GM18505 (cell line): ENCODE measurements around the gene BCKDK.
A peak's percentile ranks its signal among the peaks of the same experiment; 100 is the strongest.
"Not testable (repeated sequence)": the region's sequence is repeated elsewhere in the genome, so short reads cannot be mapped to it uniquely, and the experiment has no call there.

Experiments used
- ATAC-seq: cut with Tn5 transposase; IDR thresholded peaks from one replicate; pipeline ENCODE4 v1.9.1; 2021; ENCODE audit not compliant: unreplicated experiment
- POLR2A ChIP-seq: IDR thresholded peaks from 4 replicates; pipeline ENCODE4 v1.6.1; 2011; ENCODE audit warnings: borderline replicate concordance; ENCODE audit not compliant: insufficient read depth, insufficient read length; ENCODE audit errors: extremely low read depth

BCKDK gene

GRCh38 chr16:31141489-31142108 is 33.4 kb downstream of the BCKDK start:
- TF ChIP-seq POLR2A = no peak
- ATAC-seq = no peak

DNA sequence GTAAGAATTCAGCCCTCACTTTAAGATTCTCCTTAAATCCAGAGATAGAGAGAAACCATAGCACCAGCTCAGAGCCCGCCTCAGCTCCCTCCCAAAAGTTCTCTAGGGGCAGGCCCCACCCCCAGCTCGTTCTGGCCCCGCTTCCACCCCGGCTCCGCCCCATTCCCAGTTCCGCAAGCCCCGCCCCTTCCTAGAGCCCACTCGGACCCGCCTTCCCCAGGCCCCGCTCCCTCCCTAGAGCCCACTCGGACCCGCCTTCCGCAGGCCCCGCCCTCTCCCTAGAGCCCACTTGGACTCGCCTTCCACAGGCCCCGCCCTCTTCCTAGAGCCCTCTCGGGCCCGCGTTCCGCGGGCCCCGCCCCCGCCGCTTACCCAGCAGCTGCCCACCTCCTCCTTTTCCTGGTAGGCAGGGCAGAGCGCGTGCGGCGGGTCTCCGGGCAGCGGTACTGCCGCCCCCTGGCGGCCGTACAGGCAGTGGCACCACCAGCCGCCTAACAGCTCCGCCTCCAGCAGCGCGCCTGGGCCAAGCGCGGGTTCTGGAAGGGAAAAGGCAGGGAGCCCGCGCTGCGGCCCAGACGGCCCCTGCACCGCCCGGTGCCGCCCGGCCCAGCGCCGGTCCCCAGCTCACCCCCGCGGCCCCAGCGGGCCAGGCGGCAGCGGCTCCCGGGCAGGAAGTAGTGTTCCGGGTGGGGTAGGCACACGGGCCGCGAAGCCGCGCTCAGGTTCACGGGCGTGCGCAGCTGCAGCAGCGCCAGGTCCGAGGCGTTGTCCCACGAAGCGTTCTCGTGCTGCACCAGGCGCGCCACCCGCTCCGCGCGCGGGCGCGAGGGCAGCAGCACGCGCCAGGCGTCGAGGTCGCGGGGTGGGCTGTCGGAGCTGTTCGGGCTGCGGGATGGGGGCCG is 34.2 kb downstream of the BCKDK start:
- peak; percentile 86 for ATAC-seq
- peak; percentile 29 for TF ChIP-seq POLR2A

GRCh38 chr16:31143011-31143693 is 35.0 kb downstream of the BCKDK start:
- TF ChIP-seq POLR2A = no peak
- ATAC-seq = no peak

DNA sequence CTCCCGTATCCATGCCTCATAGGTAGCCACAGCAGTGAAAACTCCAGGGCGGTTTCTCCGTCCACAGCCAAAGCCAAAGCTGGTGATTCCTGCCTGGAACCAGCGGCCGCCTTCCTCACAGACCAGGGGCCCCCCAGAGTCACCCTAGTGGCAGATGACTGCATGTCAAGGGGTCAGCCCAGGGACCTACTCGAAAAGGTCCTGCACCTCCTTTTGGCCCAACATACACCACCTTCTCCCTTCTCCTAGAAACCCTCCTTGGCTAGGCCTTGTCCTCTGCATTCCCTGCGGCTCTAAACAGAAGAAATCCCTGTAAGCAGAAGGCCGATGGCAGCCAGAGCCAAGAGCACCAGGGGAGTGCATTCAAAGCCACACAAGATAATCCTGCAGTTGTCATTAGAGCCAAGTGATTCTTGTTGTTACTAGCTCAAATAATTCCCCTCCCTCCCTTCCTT is 35.5 kb downstream of the BCKDK start:
- TF ChIP-seq POLR2A = no peak
- ATAC-seq = no peak

- ATAC-seq = not testable (repeated sequence)
These were observed 36.2 kb downstream of the BCKDK start for GRCh38 chr16:31144418-31144817.

DNA sequence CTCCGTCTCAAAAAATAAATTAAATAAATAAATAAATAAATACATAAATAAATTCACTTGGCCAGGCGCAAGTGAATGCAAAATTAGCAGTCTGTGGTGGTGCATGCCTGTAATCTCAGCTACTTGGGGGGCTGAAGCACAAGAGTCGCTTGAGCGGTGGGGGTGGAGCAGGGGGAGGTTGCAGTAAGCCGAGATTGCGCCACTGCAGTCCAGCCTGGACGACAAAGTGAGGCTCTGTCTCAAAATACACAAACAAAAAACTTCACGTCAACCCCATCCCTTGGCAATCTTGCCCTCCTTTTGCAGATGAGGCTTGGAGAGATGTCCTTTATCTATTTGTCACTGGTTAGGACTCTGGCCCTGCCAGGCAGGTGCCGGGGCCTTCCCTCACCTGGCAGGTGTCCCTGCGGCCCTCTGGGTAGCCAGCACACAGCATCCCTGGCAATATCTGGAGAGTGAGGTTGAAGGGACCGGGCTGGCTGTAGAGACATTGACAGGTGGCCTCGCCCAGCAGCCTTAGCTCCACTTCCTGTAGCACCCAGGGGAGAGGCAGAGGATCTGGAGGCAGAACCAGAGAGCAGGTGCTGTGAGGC is 37.3 kb downstream of the BCKDK start:
- no peak for ATAC-seq
- TF ChIP-seq POLR2A = no peak

GRCh38 chr16:31147574-31147973 is 39.4 kb downstream of the BCKDK start:
- no peak for TF ChIP-seq POLR2A
- no peak for ATAC-seq

GRCh38 chr16:31148281-31148728 is 40.1 kb downstream of the BCKDK start:
- TF ChIP-seq POLR2A = no peak
- no peak for ATAC-seq

DNA sequence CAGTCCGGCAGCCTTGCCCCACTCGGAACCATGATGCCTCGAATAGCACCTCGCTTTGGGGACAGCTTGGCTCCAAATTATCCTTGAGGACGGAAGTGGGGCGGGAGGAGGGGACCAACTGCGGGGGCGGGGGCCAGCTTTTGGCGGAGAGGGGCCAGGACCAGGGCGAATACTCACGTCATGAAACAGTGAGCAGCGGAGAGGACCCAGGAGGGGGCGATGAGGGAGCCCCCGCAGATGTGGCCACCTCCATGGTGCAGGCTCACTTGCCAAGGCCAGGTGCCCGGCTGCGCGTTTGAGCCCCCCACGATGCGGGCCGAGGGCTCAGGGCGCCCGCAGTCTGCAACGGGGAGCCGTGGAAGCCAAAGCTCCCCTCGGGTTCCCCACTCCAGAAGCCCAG is 40.7 kb downstream of the BCKDK start:
- TF ChIP-seq POLR2A = no peak

DNA sequence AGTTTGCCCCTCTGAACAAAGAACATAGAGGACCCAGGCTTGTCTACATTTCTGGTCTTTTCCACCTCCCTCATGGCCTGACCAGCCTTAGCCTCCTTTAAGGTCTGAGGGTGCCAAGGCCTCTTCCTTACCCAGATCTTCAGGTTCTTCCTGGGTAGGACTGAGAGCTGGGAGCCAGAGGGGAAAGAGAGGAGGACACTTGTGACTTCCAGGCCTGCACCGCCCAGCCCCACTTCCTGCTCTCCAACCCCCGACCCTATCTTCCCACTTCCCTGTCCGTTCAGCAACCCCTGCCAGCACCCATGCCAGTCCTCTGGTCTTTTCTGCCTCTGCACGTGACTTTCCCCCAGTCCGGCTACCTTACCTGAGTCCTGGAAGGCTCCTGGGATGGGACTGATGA is 41.1 kb downstream of the BCKDK start:
- TF ChIP-seq POLR2A = no peak
- ATAC-seq = no peak

More for the DNA sequence above, 40.7 kb downstream of the BCKDK start:
- ATAC-seq = no peak

DNA sequence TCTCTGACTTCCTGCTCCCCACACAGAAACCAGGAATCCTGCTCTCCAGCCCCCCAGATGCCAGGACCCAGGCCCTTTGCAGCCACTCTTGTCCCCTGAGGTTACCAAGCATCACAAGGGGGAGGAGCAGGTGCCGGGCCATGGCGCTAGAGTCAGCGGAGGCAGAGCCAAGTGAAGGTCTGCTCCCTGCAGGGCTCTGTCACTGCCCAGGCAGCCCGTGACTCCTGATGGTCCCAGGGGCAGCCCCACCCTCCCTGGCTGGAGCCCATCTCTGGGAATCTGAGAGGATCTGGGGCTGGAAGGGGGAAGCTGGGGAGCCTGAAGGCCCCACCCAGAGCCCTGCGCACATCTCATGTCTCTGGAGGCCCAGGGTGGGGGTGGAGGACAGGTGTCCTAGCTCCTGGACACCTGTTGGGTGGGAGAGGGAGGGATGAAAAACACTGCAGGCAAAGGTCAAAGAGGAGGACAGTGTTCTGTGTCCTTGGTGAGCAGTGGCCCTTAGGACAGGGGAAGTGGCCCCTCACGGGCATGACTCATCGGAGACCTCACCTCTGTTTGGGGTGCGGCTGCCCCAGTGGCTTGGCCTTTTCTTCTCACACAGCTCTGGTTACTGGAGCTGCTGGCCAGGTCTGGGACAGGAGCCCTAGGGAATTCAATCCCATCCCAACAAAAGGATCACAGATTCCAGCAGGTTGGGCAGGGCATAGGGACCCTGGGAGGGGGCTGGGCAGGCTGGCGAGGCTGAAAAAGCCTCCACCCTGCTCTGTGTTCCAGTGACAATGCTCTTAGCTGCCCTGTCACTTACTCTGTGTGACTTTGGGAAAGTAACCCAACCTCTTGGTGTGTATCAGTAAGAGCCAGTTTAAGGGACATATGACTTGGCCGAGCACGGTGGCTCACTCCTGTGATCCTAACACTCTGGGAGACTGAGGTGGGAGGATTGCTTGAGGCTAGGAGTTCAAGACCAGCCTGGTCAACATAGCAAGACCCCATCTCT is 42.0 kb downstream of the BCKDK start, which contains the start of gene PRSS36:
PRSS36 (minus strand) TSS at position 173 of the 997 bp plus-strand sequence; CDS start at position 142, 31 bp downstream.
- TF ChIP-seq POLR2A = no peak
- no peak for ATAC-seq

GRCh38 chr16:31150976-31151375 is 42.8 kb downstream of the BCKDK start:
- ATAC-seq = not testable (repeated sequence)
